Ovary (tissue), 9 donors: ENCODE measurements around the gene NT5C3B. TPM values are rescaled to one million over a fixed set of nuclear protein-coding genes. Genes with fewer than 3 reads are reported as not detected.

ENCODE experiments used
- DNase-seq, 5 donors: peaks; one replicate each; pipeline ENCODE4 v3.0.0-alpha.2; 2019 to 2020
- H3K27ac ChIP-seq, 2 donors: fragments of 200-600 bp; one replicate each; pipeline versions ENCODE4 v1.5.1 to v1.8.0; 2019 to 2022
- H3K27me3 ChIP-seq: fragments of 200-600 bp; one replicate; pipeline ENCODE4 v1.8.0; 2022
- H3K36me3 ChIP-seq: fragments of 200-600 bp; sonication (generic); one replicate; pipeline ENCODE4 v1.5.1; 2019
- H3K4me1 ChIP-seq: one replicate; pipeline ENCODE4 v1.8.1; 2013; ENCODE audit warnings: mild to moderate bottlenecking, moderate library complexity; ENCODE audit not compliant: insufficient read depth
- H3K4me3 ChIP-seq: fragments of 200-600 bp; sonication (generic); one replicate; pipeline ENCODE4 v1.5.1; 2017
- H3K9me3 ChIP-seq, 2 donors: fragments of 200-600 bp in 1 of 2; sonication (generic) in 1 of 2; one replicate each; pipeline versions ENCODE4 v1.5.1 to v1.8.1; 2013 to 2019; ENCODE audit warnings: mild to moderate bottlenecking in 1 of 2, moderate library complexity in 1 of 2
- EP300 ChIP-seq: sonication (generic); formaldehyde crosslinking; IDR thresholded peaks from one replicate; pipeline ENCODE4 v1.6.1; 2017; ENCODE audit warnings: antibody characterized with exemption
- POLR2A ChIP-seq: fragments of 450-650 bp; IDR thresholded peaks from one replicate; pipeline ENCODE4 v1.6.1; 2017; ENCODE audit warnings: antibody characterized with exemption, mild to moderate bottlenecking, moderate library complexity
- WGBS, 3 donors: extraction: QIAGEN DNeasy Blood & Tissue Kit in 1 of 3; methylation state at CpG; one replicate each; pipeline versions ENCODE4 v1.1.5 to v1.1.7; 2013 to 2017; 5-methylcytosine and 5-hydroxymethylcytosine counted together
- intact Hi-C, 4 donors: fragments of 100-400 bp; cut with DNase I; formaldehyde crosslinking; loops; one replicate each; pipeline versions ENCODE4 v1.11.0 to v1.15.1; 2022 to 2023
- polyA plus RNA-seq, 2 donors: library from polyadenylated mRNA; stranded (reverse); fragments of 200-250 nt in 1 of 2; fragments of 350-450 nt in 1 of 2; fragmentation: Illumina TruSeq in 1 of 2; extraction: RNeasy Lipid Tissue Mini Kit (QIAGEN cat#74804) in 1 of 2; gene quantifications; one replicate each; pipeline ENCODE4 v1.2.3, GENCODE V29; 2013 to 2014
- total RNA-seq, 7 donors: library from RNA; depleted of rRNA in 2 of 7; stranded (reverse); fragments of >200 nt in 2 of 7; fragmentation: NEBNext Ultra II Directional in 3 of 7; extraction: Animal tissue kit (Norgen Biotek cat#: 25700) in 3 of 7; gene quantifications; one replicate each; pipeline versions ENCODE4 v1.1.0 to v1.2.4, GENCODE V29; 2016 to 2023
- TF ChIP-seq, protein P1 (sequence below), 3 donors: fragments of 450-650 bp in 2 of 3; fragments of 200-600 bp in 1 of 3; IDR thresholded peaks; one replicate each; pipeline versions ENCODE4 v1.5.1 to v1.8.0; 2016 to 2022; ENCODE audit warnings: antibody characterized with exemption in 3 of 3, mild to moderate bottlenecking in 1 of 3
- donor health status: DM: no; HTN: no; CAD: no; lungs with moderate emphysema.
- donor health status: DM: no; HTN: no; CAD: no.
- donor health status: Bipolar disorder and iron deficiency.
- donor health status: DM: yes; HTN: yes; CAD: no.
- donor health status: DM: no; HTN: no; CAD: no.
- donor health status: DM: yes; HTN: yes; CAD: no.

The NT5C3B gene
- total and polyA plus RNA-seq, 9 donors = 34.5 to 106 (median 49.1) TPM

DNA sequence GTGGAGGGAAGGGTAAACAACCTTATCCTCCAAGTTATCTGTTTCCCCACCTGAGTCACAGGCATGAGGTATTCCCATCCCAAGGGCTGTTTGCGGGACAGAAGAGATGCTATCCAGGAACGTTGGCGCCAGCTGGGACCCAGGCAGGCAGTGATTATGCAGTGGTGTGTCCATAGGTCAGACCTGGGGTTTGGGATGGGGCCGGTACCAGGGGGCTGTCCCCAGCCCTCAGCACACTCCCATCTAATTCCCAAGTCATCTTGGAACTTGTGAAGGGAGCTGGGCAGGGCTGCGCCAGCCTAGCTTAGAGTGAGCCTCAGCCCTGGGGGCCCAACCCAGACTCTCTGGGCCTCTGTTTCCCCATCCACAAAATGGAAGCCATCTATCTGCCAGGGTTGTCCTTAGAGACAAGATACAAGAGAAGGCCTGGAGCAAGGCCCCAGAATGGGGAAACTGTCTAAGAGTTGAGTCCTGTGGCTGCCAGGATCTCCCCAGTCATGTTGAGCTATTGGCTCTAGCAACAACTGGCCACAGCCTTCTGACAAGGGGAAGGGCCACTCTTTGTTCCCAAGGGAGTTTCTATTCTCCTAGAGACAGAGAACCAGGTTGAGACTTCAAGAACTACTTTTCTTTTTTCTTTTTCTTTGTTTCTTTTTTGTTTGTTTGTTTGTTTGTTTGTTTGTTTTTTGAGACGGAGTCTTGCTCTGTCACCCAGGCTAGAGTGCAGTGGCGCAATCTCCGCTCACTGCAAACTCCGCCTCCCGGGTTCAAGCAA lies 39.7 kb downstream of the NT5C3B start:
- Histone ChIP-seq H3K9me3 (no peaks in the 10 kb centered on the region), H3K36me3 (no peaks in the 10 kb centered on the region), H3K27me3 (no peaks in the 10 kb centered on the region), H3K4me1 (peaks cover 30% of the 10 kb centered on the region), H3K27ac (no peak overlapping the region), H3K4me3 (no peak overlapping the region)
- no peak for DNase-seq
- TF ChIP-seq POLR2A (no peak), EP300 (no peak)
- TF ChIP-seq, protein P1, sequence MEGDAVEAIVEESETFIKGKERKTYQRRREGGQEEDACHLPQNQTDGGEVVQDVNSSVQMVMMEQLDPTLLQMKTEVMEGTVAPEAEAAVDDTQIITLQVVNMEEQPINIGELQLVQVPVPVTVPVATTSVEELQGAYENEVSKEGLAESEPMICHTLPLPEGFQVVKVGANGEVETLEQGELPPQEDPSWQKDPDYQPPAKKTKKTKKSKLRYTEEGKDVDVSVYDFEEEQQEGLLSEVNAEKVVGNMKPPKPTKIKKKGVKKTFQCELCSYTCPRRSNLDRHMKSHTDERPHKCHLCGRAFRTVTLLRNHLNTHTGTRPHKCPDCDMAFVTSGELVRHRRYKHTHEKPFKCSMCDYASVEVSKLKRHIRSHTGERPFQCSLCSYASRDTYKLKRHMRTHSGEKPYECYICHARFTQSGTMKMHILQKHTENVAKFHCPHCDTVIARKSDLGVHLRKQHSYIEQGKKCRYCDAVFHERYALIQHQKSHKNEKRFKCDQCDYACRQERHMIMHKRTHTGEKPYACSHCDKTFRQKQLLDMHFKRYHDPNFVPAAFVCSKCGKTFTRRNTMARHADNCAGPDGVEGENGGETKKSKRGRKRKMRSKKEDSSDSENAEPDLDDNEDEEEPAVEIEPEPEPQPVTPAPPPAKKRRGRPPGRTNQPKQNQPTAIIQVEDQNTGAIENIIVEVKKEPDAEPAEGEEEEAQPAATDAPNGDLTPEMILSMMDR (IDR thresholded peaks at IDR 0.05) = no peak
- 91 to 94% (median 94%) methylated on average over 10 of the region's 10 CpGs for WGBS, 3 donors
- intact Hi-C loops = no loop called here

DNA sequence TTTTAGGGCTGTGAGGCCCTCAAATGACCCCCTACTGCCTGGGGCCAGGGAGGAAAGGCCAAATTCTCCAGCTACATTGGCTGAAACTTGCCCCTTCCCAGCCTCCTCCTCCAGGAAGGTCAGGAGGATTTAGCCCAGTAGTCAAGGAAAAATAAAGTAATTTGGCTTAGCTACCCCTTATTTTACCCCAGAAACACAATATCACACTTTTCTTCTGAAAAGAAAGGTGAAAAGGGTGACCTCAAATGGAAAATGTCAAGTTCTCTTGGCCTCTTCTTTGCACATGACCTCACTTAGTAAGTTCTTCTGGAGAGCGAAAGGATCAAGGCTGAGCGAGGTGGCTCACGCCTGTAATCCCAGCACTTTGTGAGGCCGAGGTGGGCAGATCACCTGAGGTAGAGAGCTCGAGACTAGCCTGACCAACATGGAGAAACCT lies 41.5 kb downstream of the NT5C3B start:
- Histone ChIP-seq H3K4me3 (no peak overlapping the region), H3K27ac (peak overlapping the region in 1 of 2 donors; percentile 85), H3K27me3 (no peaks in the 10 kb centered on the region), H3K36me3 (no peaks in the 10 kb centered on the region), H3K4me1 (peaks cover 23% of the 10 kb centered on the region), H3K9me3 (no peaks in the 10 kb centered on the region)
- TF ChIP-seq, protein P1 (IDR thresholded peaks at IDR 0.05) = no peak
- TF ChIP-seq EP300 = no peak
- no peak for TF ChIP-seq POLR2A
- intact Hi-C loops = no loop called here
- 91 to 98% (median 93%) methylated on average over 5 of the region's 5 CpGs for WGBS, 3 donors
- no peak for DNase-seq

DNA sequence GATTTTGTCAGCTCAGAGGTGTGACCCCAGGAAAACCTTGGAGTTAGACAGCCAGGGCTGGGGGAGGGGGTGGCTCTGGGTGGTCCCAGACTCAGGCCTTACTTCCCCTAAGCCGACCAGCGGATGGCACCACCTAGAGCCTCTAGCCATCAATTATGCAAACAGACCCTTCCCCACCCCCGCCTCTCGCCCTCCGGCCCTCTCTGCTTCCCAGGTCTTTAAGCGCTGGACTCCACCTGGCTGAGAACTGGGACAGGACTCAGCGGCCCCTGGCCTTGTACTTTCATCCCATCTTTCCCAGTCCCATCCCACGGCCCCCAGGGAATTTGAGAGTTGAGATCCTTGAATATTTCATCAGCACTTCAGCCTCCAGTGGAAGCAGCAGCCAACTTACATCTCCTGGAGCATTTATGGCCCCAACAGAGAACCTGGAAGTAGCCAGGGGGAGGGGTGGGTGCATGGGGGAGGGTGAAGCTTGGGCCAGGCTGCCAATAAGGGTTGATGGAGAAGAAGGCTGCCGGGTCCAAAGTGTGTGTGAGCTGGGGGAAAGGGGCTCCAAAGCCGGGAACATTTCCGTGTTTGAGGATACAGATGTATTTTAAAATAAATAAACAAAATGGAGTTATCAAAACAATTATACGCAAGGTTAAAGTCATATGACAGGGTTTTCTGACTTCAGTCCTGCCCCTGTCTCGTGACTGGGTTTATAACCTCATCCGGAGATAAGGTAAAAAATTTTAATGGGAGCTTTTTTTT lies 42.1 kb downstream of the NT5C3B start:
- WGBS, 3 donors = 32 to 51% (median 47%) methylated on average over 14 of the region's 14 CpGs

More for the DNA sequence above, 42.1 kb downstream of the NT5C3B start:
- H3K4me3 ChIP-seq = no peak overlapping the region
- H3K27me3 ChIP-seq = no peaks in the 10 kb centered on the region
- H3K9me3 ChIP-seq = no peaks in the 10 kb centered on the region
- DNase-seq = peak in 4 of 5 donors; percentile 46 to 60 (median 54)
- TF ChIP-seq, protein P1 (IDR thresholded peaks at IDR 0.05) = no peak
- no peak for TF ChIP-seq POLR2A
- no peak for TF ChIP-seq EP300
- H3K36me3 ChIP-seq = no peaks in the 10 kb centered on the region
- peaks cover 23% of the 10 kb centered on the region for H3K4me1 ChIP-seq
- intact Hi-C loops = no loop called here
- peak overlapping the region; percentile 22 to 85 for H3K27ac ChIP-seq
